ENCODE results near the gene PC.

GRCh38 chr11:66971488-66971887 lies 13.3 kb upstream of the PC start:
- TF ChIP-seq, protein P1, sequence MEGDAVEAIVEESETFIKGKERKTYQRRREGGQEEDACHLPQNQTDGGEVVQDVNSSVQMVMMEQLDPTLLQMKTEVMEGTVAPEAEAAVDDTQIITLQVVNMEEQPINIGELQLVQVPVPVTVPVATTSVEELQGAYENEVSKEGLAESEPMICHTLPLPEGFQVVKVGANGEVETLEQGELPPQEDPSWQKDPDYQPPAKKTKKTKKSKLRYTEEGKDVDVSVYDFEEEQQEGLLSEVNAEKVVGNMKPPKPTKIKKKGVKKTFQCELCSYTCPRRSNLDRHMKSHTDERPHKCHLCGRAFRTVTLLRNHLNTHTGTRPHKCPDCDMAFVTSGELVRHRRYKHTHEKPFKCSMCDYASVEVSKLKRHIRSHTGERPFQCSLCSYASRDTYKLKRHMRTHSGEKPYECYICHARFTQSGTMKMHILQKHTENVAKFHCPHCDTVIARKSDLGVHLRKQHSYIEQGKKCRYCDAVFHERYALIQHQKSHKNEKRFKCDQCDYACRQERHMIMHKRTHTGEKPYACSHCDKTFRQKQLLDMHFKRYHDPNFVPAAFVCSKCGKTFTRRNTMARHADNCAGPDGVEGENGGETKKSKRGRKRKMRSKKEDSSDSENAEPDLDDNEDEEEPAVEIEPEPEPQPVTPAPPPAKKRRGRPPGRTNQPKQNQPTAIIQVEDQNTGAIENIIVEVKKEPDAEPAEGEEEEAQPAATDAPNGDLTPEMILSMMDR (IDR thresholded peaks at IDR 0.05), result no peak
- TF ChIP-seq POLR2A (IDR thresholded peaks at IDR 0.05), result no peak

Data from body of pancreas (tissue), 4 donors.